22Rv1 (cell line): Measurements from ENCODE around the gene ANKRD33.

Experiments
- H3K27ac ChIP-seq: fragments of 450-650 bp; 2 replicates; pipeline ENCODE4 v1.5.1; 2017
- ZFX ChIP-seq: fragments of 450-650 bp; IDR thresholded peaks from 2 replicates; pipeline ENCODE4 v1.6.1; 2017; ENCODE audit warnings: antibody characterized with exemption, borderline replicate concordance
- TF ChIP-seq, protein P1 (sequence below): fragments of 450-650 bp; IDR thresholded peaks from 2 replicates; pipeline ENCODE4 v1.5.1; 2017; ENCODE audit warnings: mild to moderate bottlenecking

Gene ANKRD33

DNA sequence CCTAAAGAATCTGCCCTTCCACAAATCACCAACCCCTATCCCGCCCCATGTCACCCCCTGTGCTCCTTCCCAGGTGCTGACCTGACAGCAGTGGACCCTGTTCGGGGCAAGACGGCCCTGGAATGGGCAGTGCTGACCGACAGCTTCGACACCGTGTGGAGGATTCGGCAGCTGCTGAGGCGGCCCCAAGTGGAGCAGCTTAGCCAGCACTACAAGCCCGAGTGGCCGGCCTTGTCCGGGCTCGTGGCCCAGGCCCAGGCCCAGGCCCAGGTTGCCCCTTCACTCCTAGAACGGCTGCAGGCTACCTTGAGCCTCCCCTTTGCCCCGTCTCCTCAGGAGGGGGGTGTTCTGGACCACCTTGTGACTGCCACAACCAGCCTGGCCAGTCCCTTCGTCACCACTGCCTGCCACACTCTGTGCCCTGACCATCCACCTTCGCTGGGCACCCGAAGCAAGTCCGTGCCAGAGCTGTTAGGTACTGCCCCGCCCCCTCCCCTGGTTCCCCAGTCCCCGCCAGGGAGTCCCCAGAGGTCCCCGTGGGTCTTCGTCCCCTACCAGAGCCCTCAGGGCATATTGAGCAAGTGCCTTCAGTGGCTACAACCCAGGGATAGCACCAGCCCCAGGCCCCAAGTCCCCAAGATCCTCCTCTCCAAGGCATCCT is 2.7 kb downstream of the ANKRD33 start:
- TF ChIP-seq, protein P1, sequence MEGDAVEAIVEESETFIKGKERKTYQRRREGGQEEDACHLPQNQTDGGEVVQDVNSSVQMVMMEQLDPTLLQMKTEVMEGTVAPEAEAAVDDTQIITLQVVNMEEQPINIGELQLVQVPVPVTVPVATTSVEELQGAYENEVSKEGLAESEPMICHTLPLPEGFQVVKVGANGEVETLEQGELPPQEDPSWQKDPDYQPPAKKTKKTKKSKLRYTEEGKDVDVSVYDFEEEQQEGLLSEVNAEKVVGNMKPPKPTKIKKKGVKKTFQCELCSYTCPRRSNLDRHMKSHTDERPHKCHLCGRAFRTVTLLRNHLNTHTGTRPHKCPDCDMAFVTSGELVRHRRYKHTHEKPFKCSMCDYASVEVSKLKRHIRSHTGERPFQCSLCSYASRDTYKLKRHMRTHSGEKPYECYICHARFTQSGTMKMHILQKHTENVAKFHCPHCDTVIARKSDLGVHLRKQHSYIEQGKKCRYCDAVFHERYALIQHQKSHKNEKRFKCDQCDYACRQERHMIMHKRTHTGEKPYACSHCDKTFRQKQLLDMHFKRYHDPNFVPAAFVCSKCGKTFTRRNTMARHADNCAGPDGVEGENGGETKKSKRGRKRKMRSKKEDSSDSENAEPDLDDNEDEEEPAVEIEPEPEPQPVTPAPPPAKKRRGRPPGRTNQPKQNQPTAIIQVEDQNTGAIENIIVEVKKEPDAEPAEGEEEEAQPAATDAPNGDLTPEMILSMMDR, result no peak
- TF ChIP-seq ZFX, result no peak
- H3K27ac ChIP-seq, result no peak overlapping the region

DNA sequence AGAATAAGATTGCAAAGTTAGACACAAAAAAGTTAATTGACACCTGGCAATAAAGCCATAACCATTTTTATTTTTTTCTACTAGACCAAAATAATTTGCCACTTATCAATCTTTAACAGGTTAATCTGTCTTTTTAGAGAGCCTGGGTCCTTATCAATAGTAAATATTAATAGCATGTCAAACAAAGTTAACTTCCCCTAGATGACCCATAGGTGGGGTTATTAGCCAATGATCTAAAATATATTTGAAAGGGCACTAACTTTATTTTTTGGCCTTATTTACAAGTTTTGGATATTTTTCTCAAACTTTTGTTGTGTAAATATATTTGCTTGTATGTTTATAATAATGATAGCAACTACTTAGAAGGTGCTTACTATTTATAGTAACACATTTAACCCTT is 3.9 kb downstream of the ANKRD33 start:
- H3K27ac ChIP-seq, result no peak overlapping the region
- no peak for TF ChIP-seq ZFX
- TF ChIP-seq, protein P1, result peak; percentile 64

DNA sequence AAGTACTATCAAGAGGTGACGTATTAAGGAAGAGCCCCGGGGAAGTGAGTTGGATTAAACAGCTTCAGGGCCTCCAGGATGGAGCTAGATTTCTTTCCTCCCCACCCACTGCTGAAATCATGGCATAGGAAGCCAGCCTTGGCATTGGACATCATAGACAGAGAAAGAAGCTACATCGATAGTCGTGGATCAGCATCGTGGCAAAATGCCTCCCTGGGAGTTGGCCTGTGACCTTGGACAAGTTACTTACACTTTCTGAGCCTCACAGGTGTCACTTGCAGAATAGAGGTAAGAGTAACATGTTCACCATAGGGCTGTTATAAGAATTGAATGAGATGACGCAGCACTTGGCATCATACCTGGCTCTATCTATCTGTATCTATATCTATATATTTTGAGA is 5.9 kb downstream of the ANKRD33 start:
- no peak overlapping the region for H3K27ac ChIP-seq
- TF ChIP-seq, protein P1, result no peak
- TF ChIP-seq ZFX, result no peak

DNA sequence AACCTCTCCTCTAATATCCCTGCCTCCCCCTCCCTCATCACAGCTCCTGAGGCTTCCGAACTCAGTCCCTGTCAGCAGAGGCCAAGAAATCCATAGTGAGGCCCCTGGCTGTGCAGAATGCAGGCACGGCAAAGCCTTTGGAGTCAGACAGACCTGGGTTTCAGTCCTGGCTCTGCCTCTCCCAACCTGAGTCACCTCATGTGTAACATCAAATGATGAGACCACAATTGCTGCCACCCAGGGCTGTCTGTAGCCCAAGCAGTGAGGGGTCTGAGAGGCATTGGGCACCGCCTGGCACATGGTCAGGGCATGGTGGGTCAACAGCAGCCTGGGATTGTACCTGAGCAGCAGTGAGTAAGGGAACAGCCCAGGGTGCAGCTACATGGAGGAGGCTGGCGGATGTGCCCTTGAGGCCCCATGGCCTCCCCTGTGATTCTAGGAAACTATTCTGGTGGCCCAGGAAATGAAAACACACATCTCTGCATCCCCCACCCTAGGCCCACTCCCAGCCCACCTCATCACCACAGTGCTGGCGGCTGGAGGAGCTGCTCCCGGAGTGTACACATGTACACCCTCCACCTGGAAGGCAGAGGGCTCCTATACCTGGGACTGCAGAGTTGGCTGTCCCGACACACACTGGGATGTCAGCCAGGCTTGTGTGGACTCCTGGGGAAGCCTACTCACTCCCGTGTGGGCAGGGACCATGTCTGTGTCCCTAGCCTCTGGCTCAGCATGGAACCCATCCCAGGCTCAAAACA is 7.7 kb downstream of the ANKRD33 start:
- TF ChIP-seq, protein P1, result no peak
- no peak for TF ChIP-seq ZFX
- H3K27ac ChIP-seq, result no peak overlapping the region

DNA sequence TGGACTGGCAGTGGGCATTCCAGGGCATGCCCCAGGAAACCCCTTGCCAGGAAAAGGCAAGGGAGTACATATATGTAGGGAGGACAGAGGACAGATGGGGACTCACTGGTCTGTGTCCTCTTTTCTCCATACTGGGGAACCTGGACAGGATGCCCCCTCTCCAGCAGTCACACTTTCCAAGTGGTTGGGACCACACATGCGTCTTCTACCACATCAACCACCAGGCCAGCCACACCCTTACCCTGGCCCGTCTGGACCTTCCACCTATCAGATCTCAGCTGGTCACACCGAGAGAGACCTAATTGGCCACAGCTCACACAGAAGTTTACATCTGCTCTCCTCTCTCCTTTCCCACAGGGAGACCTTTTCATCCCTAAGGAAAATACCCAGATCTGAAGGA is 8.3 kb downstream of the ANKRD33 start:
- TF ChIP-seq, protein P1, result no peak
- no peak for TF ChIP-seq ZFX

DNA sequence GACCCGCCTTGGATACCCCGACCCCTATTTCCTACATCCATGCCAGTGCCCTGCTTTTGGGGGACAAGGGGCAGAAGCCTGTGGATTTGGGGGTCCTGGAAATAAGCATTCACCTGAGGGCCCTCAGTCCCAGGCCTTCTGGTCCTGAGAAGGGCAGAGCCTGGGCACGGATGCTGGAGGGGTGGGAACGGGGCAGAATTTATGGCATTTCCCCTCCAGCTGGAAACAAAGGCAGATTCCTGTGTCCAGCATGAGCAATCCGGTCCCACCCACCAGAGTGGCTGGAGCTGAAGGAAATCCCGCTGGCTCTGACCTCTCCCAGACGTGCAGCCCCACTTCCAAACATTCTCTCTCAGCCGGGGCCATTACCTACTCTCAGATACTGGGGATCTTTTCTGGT is 9.3 kb downstream of the ANKRD33 start:
- H3K27ac ChIP-seq, result no peak overlapping the region
- TF ChIP-seq, protein P1, result no peak
- no peak for TF ChIP-seq ZFX

More for the DNA sequence above, 8.3 kb downstream of the ANKRD33 start:
- no peak overlapping the region for H3K27ac ChIP-seq

DNA sequence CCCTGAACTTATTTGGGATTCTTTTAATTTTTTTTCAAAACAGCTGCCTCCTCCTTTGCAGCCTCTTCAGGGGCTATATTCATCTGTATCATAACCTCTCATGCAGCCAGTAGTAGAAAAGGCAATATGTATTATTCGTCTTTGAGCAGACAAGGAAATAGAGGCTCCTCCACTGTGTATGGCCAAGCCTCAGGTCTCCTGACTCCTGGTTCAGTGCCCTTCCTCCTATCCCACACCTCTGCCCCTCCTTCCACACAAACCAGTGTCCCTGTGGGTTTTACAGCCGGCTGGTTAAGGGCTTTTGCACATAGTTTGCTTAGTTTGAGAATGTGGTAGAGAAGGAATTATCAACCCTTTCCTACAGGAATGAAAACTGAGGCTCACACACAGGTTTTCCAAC is 10.6 kb downstream of the ANKRD33 start:
- no peak overlapping the region for H3K27ac ChIP-seq
- TF ChIP-seq, protein P1, result no peak
- no peak for TF ChIP-seq ZFX
